WTC11 (cell line): ENCODE results near the gene GMIP. TPM values are rescaled to one million over a fixed set of nuclear protein-coding genes. Genes with fewer than 3 reads are reported as not detected.

Experiments
- GTF2I ChIP-seq: fragments of 250-450 bp; sonication (Bioruptor Pico); conservative IDR thresholded peaks from 2 replicates; pipeline ENCODE4 v1.4.0; 2021; ENCODE audit warnings: mild to moderate bottlenecking
- NFATC4 ChIP-seq: fragments of 250-450 bp; sonication (Bioruptor Pico); IDR thresholded peaks from 2 replicates; pipeline ENCODE4 v1.9.0; 2021; ENCODE audit warnings: mild to moderate bottlenecking
- NFE2L1 ChIP-seq: sonication (generic); formaldehyde crosslinking; IDR thresholded peaks from 2 replicates; pipeline ENCODE4 v1.8.1; 2023; ENCODE audit warnings: missing genetic modification reagents
- NFYB ChIP-seq: sonication (generic); formaldehyde crosslinking; conservative IDR thresholded peaks from 2 replicates; pipeline ENCODE4 v1.8.0; 2022; ENCODE audit warnings: low read depth, missing genetic modification reagents
- SP1 ChIP-seq: sonication (generic); formaldehyde crosslinking; conservative IDR thresholded peaks from 2 replicates; pipeline ENCODE4 v1.8.1; 2022; ENCODE audit warnings: missing genetic modification reagents
- TP53 ChIP-seq: sonication (generic); formaldehyde crosslinking; IDR thresholded peaks from 2 replicates; pipeline ENCODE4 v1.8.1; 2023; ENCODE audit warnings: mild to moderate bottlenecking, missing genetic modification reagents
- ZNF232 ChIP-seq: sonication (generic); formaldehyde crosslinking; IDR thresholded peaks from 2 replicates; pipeline ENCODE4 v1.8.0; 2022; ENCODE audit warnings: mild to moderate bottlenecking, missing genetic modification reagents
- ZNF263 ChIP-seq: sonication (generic); formaldehyde crosslinking; IDR thresholded peaks from 2 replicates; pipeline ENCODE4 v1.8.1; 2022; ENCODE audit warnings: low read depth, mild to moderate bottlenecking, moderate library complexity, missing genetic modification reagents
- ZNF317 ChIP-seq: sonication (generic); formaldehyde crosslinking; IDR thresholded peaks from 2 replicates; pipeline ENCODE4 v1.8.1; 2023; ENCODE audit warnings: low read depth, mild to moderate bottlenecking, moderate library complexity, missing genetic modification reagents, borderline replicate concordance
- total RNA-seq: library from RNA; stranded (reverse); gene quantifications from 3 replicates; pipeline ENCODE4 v1.2.3, GENCODE V29; 2021
- TF ChIP-seq, protein P1 (sequence below): fragments of 250-450 bp; sonication (Bioruptor Pico); conservative IDR thresholded peaks from 2 replicates; pipeline ENCODE4 v1.9.0; 2021; ENCODE audit warnings: mild to moderate bottlenecking
- TF ChIP-seq, protein P2 (sequence below): fragments of 250-450 bp; sonication (Bioruptor Pico); IDR thresholded peaks from 2 replicates; pipeline ENCODE4 v1.9.0; 2021; ENCODE audit warnings: mild to moderate bottlenecking
- TF ChIP-seq, protein P3 (sequence below): sonication (generic); formaldehyde crosslinking; IDR thresholded peaks from 2 replicates; pipeline ENCODE4 v1.8.1; 2022; ENCODE audit warnings: mild to moderate bottlenecking, moderate library complexity, missing genetic modification reagents
- TF ChIP-seq, protein P4 (sequence below): sonication (generic); formaldehyde crosslinking; IDR thresholded peaks from 2 replicates; pipeline ENCODE4 v1.8.1; 2022; ENCODE audit warnings: mild to moderate bottlenecking, missing genetic modification reagents, moderate library complexity, borderline replicate concordance
- TF ChIP-seq, protein P5 (sequence below): sonication (generic); formaldehyde crosslinking; IDR thresholded peaks from 2 replicates; pipeline ENCODE4 v1.8.0; 2023; ENCODE audit warnings: missing genetic modification reagents, mild to moderate bottlenecking, borderline replicate concordance
- TF ChIP-seq, protein P6 (sequence below): sonication (generic); formaldehyde crosslinking; IDR thresholded peaks from 2 replicates; pipeline ENCODE4 v1.8.1; 2023; ENCODE audit warnings: mild to moderate bottlenecking, missing genetic modification reagents, moderate library complexity
- TF ChIP-seq, protein P7 (sequence below): fragments of 250-450 bp; sonication (Bioruptor Pico); IDR thresholded peaks from 2 replicates; pipeline ENCODE4 v1.9.0; 2021; ENCODE audit warnings: mild to moderate bottlenecking
- TF ChIP-seq, protein P8 (sequence below): sonication (generic); formaldehyde crosslinking; IDR thresholded peaks from 2 replicates; pipeline ENCODE4 v1.8.1; 2022; ENCODE audit warnings: low read depth, mild to moderate bottlenecking, moderate library complexity, missing genetic modification reagents, borderline replicate concordance
- TF ChIP-seq, protein P9 (sequence below): fragments of 250-450 bp; sonication (Bioruptor Pico); IDR thresholded peaks from 2 replicates; pipeline ENCODE4 v1.8.0; 2021; ENCODE audit warnings: mild to moderate bottlenecking
- TF ChIP-seq, protein P10 (sequence below): sonication (generic); formaldehyde crosslinking; IDR thresholded peaks from 2 replicates; pipeline ENCODE4 v1.8.1; 2023; ENCODE audit warnings: mild to moderate bottlenecking, moderate library complexity, missing genetic modification reagents

GMIP gene
- total RNA-seq, 1 experiment from 2014 or later, result 23.0 TPM

DNA sequence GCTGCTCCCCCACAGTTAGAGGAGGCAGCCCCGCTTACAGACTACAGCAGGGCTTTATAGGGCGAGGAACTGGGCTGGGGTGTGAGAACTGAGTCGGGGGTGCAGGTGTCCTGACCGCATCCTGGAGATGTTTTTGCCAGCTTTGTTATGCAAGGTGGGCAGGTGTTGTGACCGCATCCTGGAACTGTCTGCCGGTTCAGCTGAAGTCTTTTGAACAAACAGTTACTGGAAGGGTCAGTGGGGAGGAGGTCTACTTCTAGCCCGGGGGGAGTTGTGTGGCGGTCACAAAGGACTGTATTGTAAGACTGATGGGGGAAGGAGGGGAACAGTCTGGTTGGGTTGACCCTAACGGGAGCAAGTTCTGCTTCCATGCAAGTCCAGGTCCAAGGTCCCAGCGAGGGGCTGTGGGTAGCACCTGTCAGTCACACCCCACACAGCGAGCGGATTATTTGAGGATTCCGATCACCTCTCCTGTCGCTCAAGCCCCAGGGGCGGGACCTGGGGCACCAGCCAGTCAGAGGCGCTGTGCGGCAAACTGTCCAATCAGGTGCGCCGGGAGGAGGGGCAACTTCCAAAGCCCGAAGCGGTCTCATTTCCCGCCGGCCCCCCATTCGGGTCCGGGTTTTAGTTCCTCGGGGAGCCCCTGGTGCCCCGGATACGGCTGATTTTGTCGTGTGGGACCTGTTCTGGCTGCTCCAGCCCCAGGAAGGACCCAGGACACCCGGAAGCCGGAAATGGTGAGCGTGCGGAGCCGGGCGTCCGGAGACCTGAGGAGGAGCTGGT lies 25.0 kb upstream of the GMIP start, which contains the start of gene ZNF101 (continued):
- TF ChIP-seq, protein P1, sequence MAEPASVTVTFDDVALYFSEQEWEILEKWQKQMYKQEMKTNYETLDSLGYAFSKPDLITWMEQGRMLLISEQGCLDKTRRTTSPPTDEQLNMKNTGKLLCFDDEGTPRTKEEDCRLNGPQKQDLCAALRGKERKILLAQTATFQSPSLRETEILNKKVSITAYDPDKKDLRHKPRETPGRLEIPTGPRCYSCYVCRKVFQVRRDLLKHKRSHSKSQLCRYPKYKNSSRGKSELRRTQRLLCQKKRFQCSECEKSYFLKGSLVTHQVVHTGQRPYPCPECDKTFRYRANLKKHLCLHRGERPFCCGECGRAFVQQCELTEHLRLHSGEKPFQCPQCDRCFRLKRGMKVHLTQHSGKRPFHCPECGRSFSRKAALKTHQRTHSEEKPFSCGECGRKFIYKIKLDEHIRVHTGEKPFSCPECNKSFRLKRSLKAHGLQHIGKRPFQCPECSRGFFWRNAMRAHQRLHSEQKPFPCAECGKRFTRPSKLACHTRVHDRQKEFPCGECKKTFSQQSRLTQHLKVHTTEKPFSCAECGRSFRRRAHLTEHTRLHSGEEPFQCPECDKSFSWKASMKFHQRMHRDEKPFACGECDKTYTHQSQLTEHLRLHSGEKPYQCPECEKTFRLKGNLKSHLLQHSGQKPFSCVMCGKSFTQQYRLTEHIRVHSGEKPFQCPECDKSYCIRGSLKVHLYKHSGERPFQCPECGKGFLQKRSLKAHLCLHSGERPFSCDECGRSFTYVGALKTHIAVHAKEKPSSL (CRISPR knock-in tag), result no peak
- peak; percentile 93 for TF ChIP-seq NFYB (CRISPR knock-in tag)
- TF ChIP-seq, protein P2, sequence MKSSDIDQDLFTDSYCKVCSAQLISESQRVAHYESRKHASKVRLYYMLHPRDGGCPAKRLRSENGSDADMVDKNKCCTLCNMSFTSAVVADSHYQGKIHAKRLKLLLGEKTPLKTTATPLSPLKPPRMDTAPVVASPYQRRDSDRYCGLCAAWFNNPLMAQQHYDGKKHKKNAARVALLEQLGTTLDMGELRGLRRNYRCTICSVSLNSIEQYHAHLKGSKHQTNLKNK (CRISPR knock-in tag), result no peak
- TF ChIP-seq, protein P3, sequence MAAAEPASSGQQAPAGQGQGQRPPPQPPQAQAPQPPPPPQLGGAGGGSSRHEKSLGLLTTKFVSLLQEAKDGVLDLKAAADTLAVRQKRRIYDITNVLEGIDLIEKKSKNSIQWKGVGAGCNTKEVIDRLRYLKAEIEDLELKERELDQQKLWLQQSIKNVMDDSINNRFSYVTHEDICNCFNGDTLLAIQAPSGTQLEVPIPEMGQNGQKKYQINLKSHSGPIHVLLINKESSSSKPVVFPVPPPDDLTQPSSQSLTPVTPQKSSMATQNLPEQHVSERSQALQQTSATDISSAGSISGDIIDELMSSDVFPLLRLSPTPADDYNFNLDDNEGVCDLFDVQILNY, result peak; percentile 90
- TF ChIP-seq, protein P4, sequence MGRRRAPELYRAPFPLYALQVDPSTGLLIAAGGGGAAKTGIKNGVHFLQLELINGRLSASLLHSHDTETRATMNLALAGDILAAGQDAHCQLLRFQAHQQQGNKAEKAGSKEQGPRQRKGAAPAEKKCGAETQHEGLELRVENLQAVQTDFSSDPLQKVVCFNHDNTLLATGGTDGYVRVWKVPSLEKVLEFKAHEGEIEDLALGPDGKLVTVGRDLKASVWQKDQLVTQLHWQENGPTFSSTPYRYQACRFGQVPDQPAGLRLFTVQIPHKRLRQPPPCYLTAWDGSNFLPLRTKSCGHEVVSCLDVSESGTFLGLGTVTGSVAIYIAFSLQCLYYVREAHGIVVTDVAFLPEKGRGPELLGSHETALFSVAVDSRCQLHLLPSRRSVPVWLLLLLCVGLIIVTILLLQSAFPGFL (CRISPR knock-in tag), result no peak
- TF ChIP-seq, protein P5, sequence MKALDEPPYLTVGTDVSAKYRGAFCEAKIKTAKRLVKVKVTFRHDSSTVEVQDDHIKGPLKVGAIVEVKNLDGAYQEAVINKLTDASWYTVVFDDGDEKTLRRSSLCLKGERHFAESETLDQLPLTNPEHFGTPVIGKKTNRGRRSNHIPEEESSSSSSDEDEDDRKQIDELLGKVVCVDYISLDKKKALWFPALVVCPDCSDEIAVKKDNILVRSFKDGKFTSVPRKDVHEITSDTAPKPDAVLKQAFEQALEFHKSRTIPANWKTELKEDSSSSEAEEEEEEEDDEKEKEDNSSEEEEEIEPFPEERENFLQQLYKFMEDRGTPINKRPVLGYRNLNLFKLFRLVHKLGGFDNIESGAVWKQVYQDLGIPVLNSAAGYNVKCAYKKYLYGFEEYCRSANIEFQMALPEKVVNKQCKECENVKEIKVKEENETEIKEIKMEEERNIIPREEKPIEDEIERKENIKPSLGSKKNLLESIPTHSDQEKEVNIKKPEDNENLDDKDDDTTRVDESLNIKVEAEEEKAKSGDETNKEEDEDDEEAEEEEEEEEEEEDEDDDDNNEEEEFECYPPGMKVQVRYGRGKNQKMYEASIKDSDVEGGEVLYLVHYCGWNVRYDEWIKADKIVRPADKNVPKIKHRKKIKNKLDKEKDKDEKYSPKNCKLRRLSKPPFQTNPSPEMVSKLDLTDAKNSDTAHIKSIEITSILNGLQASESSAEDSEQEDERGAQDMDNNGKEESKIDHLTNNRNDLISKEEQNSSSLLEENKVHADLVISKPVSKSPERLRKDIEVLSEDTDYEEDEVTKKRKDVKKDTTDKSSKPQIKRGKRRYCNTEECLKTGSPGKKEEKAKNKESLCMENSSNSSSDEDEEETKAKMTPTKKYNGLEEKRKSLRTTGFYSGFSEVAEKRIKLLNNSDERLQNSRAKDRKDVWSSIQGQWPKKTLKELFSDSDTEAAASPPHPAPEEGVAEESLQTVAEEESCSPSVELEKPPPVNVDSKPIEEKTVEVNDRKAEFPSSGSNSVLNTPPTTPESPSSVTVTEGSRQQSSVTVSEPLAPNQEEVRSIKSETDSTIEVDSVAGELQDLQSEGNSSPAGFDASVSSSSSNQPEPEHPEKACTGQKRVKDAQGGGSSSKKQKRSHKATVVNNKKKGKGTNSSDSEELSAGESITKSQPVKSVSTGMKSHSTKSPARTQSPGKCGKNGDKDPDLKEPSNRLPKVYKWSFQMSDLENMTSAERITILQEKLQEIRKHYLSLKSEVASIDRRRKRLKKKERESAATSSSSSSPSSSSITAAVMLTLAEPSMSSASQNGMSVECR (CRISPR knock-in tag), result 0 out of 2 replicates have a peak, but pooled peaks have one; percentile 23
- no peak for TF ChIP-seq ZNF232 (CRISPR knock-in tag)
- TF ChIP-seq, protein P6, sequence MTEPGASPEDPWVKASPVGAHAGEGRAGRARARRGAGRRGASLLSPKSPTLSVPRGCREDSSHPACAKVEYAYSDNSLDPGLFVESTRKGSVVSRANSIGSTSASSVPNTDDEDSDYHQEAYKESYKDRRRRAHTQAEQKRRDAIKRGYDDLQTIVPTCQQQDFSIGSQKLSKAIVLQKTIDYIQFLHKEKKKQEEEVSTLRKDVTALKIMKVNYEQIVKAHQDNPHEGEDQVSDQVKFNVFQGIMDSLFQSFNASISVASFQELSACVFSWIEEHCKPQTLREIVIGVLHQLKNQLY (CRISPR knock-in tag), result no peak
- TF ChIP-seq, protein P7, sequence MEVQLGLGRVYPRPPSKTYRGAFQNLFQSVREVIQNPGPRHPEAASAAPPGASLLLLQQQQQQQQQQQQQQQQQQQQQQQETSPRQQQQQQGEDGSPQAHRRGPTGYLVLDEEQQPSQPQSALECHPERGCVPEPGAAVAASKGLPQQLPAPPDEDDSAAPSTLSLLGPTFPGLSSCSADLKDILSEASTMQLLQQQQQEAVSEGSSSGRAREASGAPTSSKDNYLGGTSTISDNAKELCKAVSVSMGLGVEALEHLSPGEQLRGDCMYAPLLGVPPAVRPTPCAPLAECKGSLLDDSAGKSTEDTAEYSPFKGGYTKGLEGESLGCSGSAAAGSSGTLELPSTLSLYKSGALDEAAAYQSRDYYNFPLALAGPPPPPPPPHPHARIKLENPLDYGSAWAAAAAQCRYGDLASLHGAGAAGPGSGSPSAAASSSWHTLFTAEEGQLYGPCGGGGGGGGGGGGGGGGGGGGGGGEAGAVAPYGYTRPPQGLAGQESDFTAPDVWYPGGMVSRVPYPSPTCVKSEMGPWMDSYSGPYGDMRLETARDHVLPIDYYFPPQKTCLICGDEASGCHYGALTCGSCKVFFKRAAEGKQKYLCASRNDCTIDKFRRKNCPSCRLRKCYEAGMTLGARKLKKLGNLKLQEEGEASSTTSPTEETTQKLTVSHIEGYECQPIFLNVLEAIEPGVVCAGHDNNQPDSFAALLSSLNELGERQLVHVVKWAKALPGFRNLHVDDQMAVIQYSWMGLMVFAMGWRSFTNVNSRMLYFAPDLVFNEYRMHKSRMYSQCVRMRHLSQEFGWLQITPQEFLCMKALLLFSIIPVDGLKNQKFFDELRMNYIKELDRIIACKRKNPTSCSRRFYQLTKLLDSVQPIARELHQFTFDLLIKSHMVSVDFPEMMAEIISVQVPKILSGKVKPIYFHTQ, result no peak
- no peak for TF ChIP-seq GTF2I
- peak; percentile 65; the same call in 1 of the 2 replicates for TF ChIP-seq ZNF317 (CRISPR knock-in tag)
- 0 out of 2 replicates have a peak, but pooled peaks have one; percentile 11 for TF ChIP-seq SP1 (CRISPR knock-in tag)
- TF ChIP-seq, protein P8, sequence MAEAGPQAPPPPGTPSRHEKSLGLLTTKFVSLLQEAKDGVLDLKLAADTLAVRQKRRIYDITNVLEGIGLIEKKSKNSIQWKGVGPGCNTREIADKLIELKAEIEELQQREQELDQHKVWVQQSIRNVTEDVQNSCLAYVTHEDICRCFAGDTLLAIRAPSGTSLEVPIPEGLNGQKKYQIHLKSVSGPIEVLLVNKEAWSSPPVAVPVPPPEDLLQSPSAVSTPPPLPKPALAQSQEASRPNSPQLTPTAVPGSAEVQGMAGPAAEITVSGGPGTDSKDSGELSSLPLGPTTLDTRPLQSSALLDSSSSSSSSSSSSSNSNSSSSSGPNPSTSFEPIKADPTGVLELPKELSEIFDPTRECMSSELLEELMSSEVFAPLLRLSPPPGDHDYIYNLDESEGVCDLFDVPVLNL (CRISPR knock-in tag), result no peak; the same call in 1 of the 2 replicates
- TF ChIP-seq, protein P9, sequence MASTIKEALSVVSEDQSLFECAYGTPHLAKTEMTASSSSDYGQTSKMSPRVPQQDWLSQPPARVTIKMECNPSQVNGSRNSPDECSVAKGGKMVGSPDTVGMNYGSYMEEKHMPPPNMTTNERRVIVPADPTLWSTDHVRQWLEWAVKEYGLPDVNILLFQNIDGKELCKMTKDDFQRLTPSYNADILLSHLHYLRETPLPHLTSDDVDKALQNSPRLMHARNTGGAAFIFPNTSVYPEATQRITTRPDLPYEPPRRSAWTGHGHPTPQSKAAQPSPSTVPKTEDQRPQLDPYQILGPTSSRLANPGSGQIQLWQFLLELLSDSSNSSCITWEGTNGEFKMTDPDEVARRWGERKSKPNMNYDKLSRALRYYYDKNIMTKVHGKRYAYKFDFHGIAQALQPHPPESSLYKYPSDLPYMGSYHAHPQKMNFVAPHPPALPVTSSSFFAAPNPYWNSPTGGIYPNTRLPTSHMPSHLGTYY (CRISPR knock-in tag), result no peak
- TF ChIP-seq, protein P10, sequence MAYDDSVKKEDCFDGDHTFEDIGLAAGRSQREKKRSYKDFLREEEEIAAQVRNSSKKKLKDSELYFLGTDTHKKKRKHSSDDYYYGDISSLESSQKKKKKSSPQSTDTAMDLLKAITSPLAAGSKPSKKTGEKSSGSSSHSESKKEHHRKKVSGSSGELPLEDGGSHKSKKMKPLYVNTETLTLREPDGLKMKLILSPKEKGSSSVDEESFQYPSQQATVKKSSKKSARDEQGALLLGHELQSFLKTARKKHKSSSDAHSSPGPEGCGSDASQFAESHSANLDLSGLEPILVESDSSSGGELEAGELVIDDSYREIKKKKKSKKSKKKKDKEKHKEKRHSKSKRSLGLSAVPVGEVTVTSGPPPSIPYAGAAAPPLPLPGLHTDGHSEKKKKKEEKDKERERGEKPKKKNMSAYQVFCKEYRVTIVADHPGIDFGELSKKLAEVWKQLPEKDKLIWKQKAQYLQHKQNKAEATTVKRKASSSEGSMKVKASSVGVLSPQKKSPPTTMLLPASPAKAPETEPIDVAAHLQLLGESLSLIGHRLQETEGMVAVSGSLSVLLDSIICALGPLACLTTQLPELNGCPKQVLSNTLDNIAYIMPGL, result no peak
- peak; percentile 21; the same call in 1 of the 2 replicates for TF ChIP-seq TP53
- TF ChIP-seq NFE2L1 (CRISPR knock-in tag), result no peak
- TF ChIP-seq ZNF263 (CRISPR knock-in tag), result no peak
- no peak for TF ChIP-seq NFATC4
